CD4-positive, alpha-beta T cell (primary cell): ENCODE measurements around the gene AIF1. TPM values are rescaled to one million over a fixed set of nuclear protein-coding genes. Genes with fewer than 3 reads are reported as not detected.

Experiments used
- ATAC-seq: fragments of 200-7000 bp; cut with Tn5 transposase; one replicate; pipeline ENCODE4 v1.10.0; 2022; ENCODE audit warnings: mild to moderate bottlenecking; ENCODE audit not compliant: poor library complexity
- CTCF ChIA-PET: fragments of 350-600 bp; sonication (Branson Sonifier 250); formaldehyde crosslinking; loops from one replicate; lab custom pipeline; 2021; ENCODE audit warnings: antibody characterized with exemption, inconsistent platforms; lab: Charles Lee
- POLR2A ChIA-PET: fragments of 350-600 bp; sonication (Branson Sonifier 250); formaldehyde crosslinking; loops from one replicate; lab custom pipeline; 2021; ENCODE audit warnings: antibody characterized with exemption, inconsistent platforms; lab: Charles Lee
- DNase-seq, 14 experiments: peaks; one replicate each; pipeline ENCODE4 v3.0.0-alpha.2; 2013 to 2020; ENCODE audit warnings: mixed read lengths in 2 of 14
- H3K27ac ChIP-seq, 2 donors: one replicate each; pipeline versions ENCODE4 v1.5.1 to v1.7.0; 2013; ENCODE audit warnings: low read length in 2 of 2, low read depth in 1 of 2, mild to moderate bottlenecking in 1 of 2
- H3K27me3 ChIP-seq, 2 experiments: 1 replicate in 1 of 2; 2 replicates in 1 of 2; pipeline versions ENCODE4 v1.6.1 to v1.7.0; 2013; ENCODE audit warnings: low read length in 2 of 2, control low read depth in 1 of 2, mild to moderate bottlenecking in 1 of 2, moderate library complexity in 1 of 2; ENCODE audit not compliant: insufficient read depth in 2 of 2, control insufficient read depth in 1 of 2
- H3K36me3 ChIP-seq: one replicate; pipeline ENCODE4 v1.6.1; 2013; ENCODE audit warnings: low read length, control low read depth; ENCODE audit not compliant: insufficient read depth
- H3K4me1 ChIP-seq: one replicate; pipeline ENCODE4 v1.6.1; 2013; ENCODE audit warnings: low read length, control low read depth; ENCODE audit not compliant: insufficient read depth
- H3K4me3 ChIP-seq: one replicate; pipeline ENCODE4 v1.5.1; 2013; ENCODE audit warnings: mild to moderate bottlenecking, low read length, moderate library complexity
- H3K9me3 ChIP-seq, 2 experiments: 1 replicate in 1 of 2; 2 replicates in 1 of 2; pipeline versions ENCODE4 v1.6.1 to v1.7.0; 2013; ENCODE audit warnings: low read length in 2 of 2, mild to moderate bottlenecking in 2 of 2, control low read depth in 1 of 2, moderate library complexity in 1 of 2; ENCODE audit not compliant: control insufficient read depth in 1 of 2, insufficient read depth in 1 of 2
- H3K27ac Mint-ChIP-seq: one replicate; pipeline ENCODE4 v1.8.0; 2020; ENCODE audit warnings: mixed read lengths
- H3K27me3 Mint-ChIP-seq: one replicate; pipeline ENCODE4 v1.8.0; 2021; ENCODE audit warnings: mixed read lengths
- H3K36me3 Mint-ChIP-seq: one replicate; pipeline ENCODE4 v1.8.0; 2021; ENCODE audit warnings: low read depth, mixed read lengths
- H3K4me1 Mint-ChIP-seq: one replicate; pipeline ENCODE4 v1.8.0; 2021; ENCODE audit warnings: low read depth, mixed read lengths
- H3K4me3 Mint-ChIP-seq: one replicate; pipeline ENCODE4 v1.8.0; 2020; ENCODE audit warnings: mild to moderate bottlenecking, mixed read lengths
- H3K9me3 Mint-ChIP-seq: one replicate; pipeline ENCODE4 v1.8.0; 2020; ENCODE audit warnings: mixed read lengths
- CTCF ChIP-seq: fragments of 200-600 bp; IDR thresholded peaks from one replicate; pipeline ENCODE4 v1.8.0; 2022; ENCODE audit warnings: antibody characterized with exemption, mild to moderate bottlenecking
- intact Hi-C, 2 experiments: fragments of 100-400 bp; cut with DNase I in 1 of 2; cut with micrococcal nuclease in 1 of 2; formaldehyde crosslinking; loops; one replicate each; pipeline versions ENCODE4 v1.15.1 to v1.9.0; 2023 to 2025; cut with DNase I, micrococcal nuclease
- total RNA-seq, 174 experiments: library from RNA in 2 of 174; stranded (reverse) in 2 of 174; gene quantifications; one replicate each; pipeline ENCODE4 v1.2.3 and lab custom pipeline; 2021 to 2026

The AIF1 gene
- total RNA-seq, 2 experiments from 2014 or later, result 31.8 to 35.5 TPM

DNA sequence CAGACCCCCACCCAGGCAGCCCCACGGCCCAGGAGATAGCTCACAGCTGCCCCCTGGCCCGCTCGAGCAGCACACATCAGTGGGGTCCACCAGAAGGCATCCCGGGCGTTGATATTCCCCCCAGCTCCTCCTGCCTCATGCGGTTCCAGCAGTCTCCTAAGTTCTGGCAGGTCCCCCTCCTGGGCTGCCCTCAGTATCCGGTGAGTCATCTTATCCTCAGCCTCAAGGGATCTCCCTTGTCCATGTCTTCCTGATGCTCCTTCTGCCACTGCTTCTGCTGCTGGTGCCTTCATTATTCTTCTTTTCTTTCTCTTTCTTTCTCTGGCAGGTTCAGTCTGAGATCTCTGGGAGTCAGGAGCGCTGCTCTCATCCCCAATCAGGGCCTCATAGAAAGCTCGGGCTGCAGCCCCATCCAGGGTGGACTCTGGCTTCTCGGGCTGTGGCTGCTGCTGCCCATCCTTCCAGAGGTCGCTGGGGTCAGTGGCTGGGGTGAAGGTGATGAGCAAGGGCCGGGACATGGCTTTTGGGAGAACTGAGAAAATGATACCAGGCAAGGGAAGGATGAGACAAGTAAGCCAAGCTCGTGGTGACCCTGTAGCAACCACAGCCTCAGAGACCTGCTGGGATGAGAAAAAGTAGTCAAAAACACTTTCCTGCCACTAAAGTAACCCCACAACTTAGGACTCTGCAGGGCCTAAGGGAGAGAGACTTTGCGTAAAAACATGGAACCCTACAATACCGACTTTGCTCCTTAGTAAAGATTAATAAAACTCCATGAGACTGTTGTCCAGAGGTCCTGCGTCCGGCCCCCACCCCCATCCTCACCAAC is 49.1 kb downstream of the AIF1 start:
- CTCF ChIA-PET, result interaction anchor here (0.8 to 1.2 kb wide), 3 partner anchors 10 to 113 kb away, joined by 3 to 5 read pairs (median 3); partner anchors contain the start of gene BAG6
- peak overlapping the region; percentile 79 for H3K4me3 ChIP-seq
- TF ChIP-seq CTCF, result no peak

DNA sequence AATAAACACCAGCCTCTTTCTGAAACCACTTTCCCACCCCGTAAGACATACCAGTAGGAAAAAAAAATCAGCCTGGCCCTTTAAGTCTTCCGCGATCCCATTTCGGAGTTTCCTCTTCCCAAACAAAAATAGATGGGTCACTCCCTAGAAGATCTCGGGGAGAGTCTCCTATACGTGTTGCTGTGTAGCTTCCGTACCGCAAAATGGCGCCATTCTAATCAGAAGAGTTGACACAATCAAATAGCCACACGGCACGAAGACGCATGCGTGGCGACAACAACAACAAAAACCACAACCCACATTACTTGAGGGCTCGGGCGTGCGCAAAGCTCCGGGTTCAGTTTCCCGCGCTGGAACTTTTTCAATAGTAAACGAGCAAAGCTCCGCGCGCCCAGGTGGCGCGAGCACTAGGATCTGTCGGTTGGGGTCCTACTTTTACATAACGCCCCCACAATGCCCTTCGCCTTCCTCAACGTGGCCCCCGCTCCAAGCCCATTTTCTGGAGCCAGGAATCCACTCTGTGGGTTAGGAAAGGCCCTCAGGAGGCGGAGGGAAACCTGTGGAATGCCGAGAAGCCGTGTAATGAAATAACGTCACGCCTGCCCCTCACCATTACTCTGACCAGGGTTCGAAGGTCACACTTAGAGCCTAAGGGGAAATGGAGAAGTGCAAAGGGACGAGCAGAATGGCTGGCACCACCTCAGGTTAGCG is 49.9 kb downstream of the AIF1 start, which contains the start of gene GPANK1:
GPANK1 (minus strand) TSS at position 208 of the 711 bp plus-strand sequence. CDS start 519 bp downstream, outside the sequence.
- Mint-ChIP-seq H3K4me1 (peaks cover 56% of the 10 kb centered on the region), H3K9me3 (no peaks in the 10 kb centered on the region), H3K36me3 (peaks cover 84% of the 10 kb centered on the region), H3K27me3 (no peaks in the 10 kb centered on the region), H3K4me3 (peak within 1 kb of the TSS; percentile 95), H3K27ac (peak within 1 kb of the TSS; percentile 97)
- peaks cover 63% of the 10 kb centered on the region for H3K4me1 ChIP-seq
- peak within 1 kb of the TSS; percentile 93 to 96 for H3K27ac ChIP-seq
- no peaks in the 10 kb centered on the region for H3K9me3 ChIP-seq
- intact Hi-C loops, result loop anchor here (1.0 to 10.0 kb wide), 8 partner anchors 13 to 1540 kb away; partner anchors contain the start of genes BAG6 (in 2 of the 2), PRRC2A (in 2 of the 2), ABCF1 (in 1 of the 2) and ABHD16A (in 1 of the 2)
- H3K4me3 ChIP-seq, result peak within 1 kb of the TSS; percentile 79
- DNase-seq (peak; percentile 82 to 98 (median 89)), ATAC-seq (peak; percentile 43)
- TF ChIP-seq CTCF, result no peak
- ChIA-PET CTCF (interaction anchor here (0.8 to 1.3 kb wide), 4 partner anchors 11 to 114 kb away, joined by 3 to 5 read pairs (median 3); partner anchors contain the start of gene BAG6), POLR2A (interaction anchor here (0.6 to 7.9 kb wide), 23 partner anchors 12 to 1584 kb away, joined by 3 to 250 read pairs (median 5); partner anchors contain the start of genes ABHD16A, AIF1, APOM and BAG6)
- no peaks in the 10 kb centered on the region for H3K27me3 ChIP-seq
- H3K36me3 ChIP-seq, result peaks cover 55% of the 10 kb centered on the region

More for the DNA sequence above, 49.1 kb downstream of the AIF1 start:
- peaks cover 64% of the 10 kb centered on the region for H3K4me1 Mint-ChIP-seq
- peak in 3 of 14 experiments; percentile 41 to 59 (median 43) for DNase-seq
- POLR2A ChIA-PET, result interaction anchor here (0.6 to 7.9 kb wide), 25 partner anchors 11 to 1585 kb away, joined by 3 to 250 read pairs (median 5); partner anchors contain the start of genes ABHD16A, AIF1, APOM and BAG6
- Histone ChIP-seq H3K27ac (peak overlapping the region; percentile 93 to 96), H3K36me3 (peaks cover 48% of the 10 kb centered on the region), H3K27me3 (no peaks in the 10 kb centered on the region), H3K4me1 (peaks cover 71% of the 10 kb centered on the region), H3K9me3 (no peaks in the 10 kb centered on the region)
- H3K36me3 Mint-ChIP-seq, result peaks cover 84% of the 10 kb centered on the region
- H3K27me3 Mint-ChIP-seq, result no peaks in the 10 kb centered on the region
- no peak for ATAC-seq
- H3K27ac Mint-ChIP-seq, result peak overlapping the region; percentile 97
- H3K9me3 Mint-ChIP-seq, result no peaks in the 10 kb centered on the region
- intact Hi-C loops, result loop anchor here (2.0 to 10.0 kb wide), 5 partner anchors 39 to 1541 kb away; partner anchors contain the start of genes ABCF1 (in 1 of the 2), ABHD16A (in 1 of the 2), GPSM3 (in 1 of the 2) and HSD17B8 (in 1 of the 2)
- peak overlapping the region; percentile 95 for H3K4me3 Mint-ChIP-seq
